Middle frontal gyrus (tissue), 1 donor: Measurements from ENCODE around the gene SLBP.
"Not testable (repeated sequence)": the region's sequence is repeated elsewhere in the genome, so short reads cannot be mapped to it uniquely, and the experiment has no call there.

ENCODE experiments used
- DNase-seq: peaks from one replicate; pipeline ENCODE4 v3.0.0-alpha.2; 2015; ENCODE audit warnings: low spot score; ENCODE audit errors: extremely low spot score

Gene SLBP

DNA sequence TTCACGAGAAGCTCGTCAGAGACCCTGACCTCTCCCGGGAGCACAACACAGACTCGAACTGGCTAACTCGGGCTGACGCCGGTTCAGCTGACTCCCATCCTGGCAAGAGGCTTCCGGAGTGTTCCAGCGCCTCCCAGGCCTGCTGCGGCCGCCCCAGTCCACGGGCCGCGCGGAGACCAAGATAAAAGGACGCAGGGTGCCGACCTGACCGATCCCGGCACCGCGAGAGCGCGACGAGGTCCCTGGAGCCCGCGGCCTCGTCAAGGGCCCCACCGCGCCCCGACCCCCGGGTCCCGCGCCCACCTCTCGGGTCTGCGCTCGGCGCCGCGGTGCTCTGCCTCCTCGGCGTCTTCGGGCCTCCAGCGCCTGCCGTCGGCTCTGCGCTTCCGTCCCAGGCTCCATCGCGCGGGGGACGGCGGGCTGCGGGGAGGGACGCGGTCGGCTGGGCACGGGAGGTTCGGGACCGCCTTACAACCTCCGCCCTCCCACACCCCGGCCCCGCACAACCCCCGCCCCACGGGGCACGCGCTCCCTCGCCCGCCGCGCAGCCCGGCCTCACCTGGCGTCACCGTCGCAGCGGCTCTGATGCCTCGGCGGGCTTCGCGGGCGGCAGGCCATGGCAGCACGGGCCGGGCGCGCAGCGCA, 426 bp downstream of the SLBP start:
- DNase-seq: no peak

DNA sequence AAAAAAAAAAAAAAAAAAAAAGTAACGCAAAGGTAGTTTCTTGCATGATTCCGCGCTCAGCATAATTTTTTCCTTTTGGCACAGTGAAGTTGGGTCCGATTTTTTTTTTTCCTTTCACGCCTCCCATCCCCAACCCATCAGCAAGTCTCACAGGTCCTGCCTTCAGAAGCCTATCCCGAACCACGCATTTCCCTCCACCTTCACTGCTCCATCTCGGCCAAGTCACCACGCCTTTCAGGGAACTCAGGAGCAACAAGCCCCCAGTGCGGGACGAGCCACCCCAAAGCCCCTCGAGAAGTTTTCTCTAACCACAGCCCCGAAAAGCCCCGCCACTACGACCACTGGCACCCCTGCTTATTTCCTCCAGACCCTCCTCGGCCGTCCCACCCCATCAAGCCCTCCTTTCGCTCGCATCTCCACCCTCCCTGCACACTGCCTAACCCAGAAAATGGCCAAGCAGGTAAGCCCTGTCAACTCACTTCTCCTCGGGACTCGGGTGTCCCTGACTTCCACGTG, 1.0 kb downstream of the SLBP start:
- no peak for DNase-seq

DNA sequence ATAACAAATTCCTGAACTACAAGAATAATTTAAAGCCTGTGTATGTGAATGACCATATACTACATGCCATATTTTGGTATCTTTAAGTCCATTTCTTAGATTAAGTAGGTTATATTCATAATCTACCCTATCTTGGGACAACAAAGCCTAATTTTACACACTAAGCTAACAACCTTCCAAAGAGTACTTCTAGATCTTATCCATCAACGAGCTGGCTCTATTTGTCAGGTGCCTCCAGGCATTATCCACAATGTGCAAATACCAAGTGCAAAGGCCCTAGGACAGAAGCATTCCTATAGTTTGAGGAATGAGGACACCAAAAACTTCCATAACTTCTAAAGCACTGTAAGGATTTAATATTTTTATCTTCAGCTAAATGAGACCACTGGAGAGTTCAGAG, 3.5 kb downstream of the SLBP start:
- no peak for DNase-seq

DNA sequence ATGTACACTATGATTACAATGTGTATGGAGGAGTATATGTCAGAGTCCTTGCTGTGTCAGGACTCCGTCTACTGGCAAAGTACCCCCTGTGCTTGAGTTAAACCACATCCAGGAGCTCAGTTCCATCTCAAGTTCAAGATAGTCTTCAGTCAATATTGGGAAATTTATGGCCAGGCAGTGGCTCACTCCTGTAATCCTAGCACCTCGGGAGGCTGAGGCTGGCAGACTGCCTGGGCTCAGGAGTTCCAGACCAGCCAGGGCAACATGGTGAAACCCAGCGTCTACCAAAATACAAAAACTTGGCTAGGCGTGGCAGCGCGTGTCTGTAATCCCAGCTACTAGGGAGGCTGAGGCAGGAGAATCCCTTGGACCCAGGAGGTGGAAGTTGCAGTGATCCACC, 5.8 kb downstream of the SLBP start:
- no peak for DNase-seq

DNA sequence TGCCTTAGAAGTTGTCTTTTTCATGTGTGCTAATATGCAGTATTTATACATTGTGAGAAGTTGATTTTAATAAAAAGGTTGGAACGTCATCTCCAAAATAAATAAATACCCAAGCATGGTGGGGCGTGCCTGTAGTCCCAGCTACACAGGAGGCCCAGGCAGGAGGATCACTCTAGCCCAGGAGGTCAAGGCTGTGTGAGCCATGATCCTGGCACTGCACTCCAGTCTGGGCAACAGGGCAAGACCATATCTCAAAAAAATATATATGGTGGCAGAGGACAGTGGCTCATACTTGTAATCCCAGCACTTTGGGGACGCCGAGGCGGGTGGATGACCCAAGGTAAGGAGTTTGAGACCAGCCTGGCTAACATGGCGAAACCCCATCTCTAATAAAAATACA, 6.4 kb downstream of the SLBP start:
- no peak for DNase-seq

DNA sequence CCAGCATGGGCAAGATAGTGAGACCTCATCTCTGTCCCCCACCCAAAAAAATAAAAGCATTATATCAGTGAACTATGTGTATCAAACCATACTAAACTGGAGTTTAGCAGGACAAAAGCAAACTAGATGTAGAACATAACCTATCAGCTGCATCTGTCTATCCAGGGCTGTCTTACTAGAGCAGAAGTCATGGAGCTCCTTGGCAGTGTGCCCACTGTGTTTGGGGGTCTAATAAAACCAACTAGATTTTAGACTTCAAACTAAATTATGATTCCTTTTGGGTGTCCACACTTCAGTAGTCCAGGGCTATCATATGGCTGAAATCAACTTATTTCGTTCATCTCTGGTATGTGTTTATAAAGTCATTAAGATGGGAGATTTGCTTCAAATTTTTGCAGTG, 8.3 kb downstream of the SLBP start:
- no peak for DNase-seq

DNA sequence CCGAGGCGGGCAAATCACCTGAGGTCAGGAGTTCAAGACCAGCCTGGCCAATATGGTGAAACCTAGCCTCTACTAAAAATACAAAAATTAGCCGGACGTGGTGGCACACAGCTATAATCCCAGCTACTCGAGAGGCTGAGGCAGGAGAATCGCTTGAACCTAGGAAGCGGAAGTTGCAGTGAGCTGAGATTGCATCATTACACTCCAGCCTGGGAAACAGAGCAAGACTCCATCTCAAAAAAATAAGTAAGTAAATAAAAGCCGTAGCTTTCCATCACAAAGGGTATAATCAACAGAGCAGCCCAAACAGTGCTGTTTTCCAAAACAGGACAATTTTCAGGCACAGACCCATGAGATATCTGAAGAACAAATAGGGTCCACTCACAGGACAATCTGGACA, 10.4 kb downstream of the SLBP start:
- DNase-seq: not testable (repeated sequence)

DNA sequence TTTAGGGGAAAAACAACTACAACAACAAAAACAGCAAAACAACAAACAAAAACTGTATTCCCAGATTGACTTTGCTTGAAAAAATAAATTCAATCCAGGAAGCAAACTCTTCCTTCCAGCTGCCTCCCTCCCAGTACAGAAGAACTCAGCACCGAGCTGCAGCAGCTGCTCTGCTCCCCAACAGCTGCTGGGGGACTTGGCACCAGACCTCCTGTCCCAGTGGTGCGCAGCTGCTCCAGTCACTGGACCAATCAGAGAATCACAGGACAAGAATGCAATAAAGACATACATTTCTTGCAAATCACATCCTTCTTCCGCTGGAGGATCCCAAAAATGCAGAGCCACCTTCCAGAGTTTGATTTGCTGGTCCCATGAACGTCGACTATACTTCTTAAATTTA, 16.2 kb downstream of the SLBP start:
- no peak for DNase-seq

DNA sequence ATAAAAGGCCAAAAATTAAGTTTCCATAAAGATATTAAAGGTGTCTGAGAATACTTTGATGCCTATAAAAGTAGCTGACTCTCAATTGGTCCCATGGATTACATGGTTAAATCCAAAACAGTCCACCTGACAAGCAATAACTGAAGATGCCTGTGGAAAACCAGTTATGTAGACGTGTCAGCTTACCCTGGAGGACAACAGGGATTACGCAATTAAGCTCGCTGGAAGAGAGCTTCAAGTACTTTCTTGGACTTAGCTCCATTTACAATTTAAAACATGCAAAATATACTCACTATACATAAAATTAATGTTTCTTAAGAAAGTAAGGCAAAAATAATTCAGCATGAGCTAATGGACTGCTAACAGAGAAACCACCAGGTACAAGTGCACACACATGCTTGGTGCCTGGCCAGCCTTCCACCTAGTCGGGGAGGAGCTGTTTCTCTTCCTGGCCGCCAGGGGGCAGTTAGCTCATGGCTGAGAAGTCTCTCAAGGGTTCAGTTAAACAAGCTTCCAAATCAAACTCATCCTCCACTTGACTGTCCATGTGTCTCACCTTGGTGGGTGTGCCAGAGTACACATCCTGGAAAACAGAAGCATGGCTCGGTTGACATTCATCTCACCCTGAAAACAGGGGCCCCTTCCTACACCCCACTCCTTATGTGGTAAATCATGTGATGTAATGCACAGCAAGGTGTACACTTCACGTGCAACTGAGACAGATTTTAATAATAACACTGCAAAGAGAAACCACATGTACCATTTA, 18.8 kb downstream of the SLBP start:
- no peak for DNase-seq

DNA sequence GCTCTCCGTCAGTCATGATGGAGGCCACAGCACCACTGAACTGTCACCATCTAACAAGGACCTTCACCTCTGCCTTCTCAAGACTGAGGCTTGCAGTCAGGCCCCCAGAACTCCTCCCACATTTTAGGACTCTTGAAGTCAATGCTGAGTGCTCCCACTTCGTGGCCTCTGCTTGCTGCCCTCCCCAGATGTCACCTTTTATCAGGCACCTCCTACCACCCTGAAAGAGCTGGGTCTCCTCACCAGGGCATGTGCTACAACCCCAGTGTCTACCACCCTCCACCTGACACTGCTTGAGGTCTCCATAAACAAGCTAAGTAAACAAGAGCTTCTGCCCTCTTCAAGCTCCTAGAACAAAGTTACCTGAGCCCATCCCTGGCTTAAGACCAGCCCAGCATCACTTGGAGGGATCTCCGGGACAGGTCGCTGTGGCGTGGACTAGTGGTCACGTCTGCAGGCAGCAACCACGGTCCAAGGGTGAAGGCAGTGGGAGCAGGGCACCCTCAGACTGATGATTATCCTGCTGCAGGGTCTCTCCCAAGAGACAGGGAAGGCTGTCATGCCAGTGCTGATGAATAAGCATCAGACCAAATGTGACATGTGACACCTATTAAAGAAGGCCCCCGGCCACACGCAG, 20.3 kb downstream of the SLBP start:
- no peak for DNase-seq

DNA sequence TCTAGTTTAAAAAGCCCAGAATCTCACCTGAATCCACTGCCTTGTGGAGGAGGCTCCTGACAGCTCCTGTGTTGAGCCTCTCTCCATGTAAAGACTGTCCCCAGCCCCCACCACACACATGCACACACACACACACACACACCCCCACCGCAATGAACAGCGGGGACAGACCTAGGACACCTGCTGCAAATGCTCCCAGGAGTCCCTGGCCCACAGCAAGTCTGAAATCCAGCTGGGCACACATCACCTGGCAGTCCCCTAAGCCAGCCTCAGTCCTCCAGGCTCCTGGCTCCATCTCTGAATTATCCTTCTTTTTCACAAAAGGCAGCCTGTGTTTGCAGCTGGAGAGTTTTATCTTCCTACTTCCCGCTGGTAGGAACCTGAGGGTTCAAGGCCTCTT, 21.4 kb downstream of the SLBP start:
- no peak for DNase-seq

DNA sequence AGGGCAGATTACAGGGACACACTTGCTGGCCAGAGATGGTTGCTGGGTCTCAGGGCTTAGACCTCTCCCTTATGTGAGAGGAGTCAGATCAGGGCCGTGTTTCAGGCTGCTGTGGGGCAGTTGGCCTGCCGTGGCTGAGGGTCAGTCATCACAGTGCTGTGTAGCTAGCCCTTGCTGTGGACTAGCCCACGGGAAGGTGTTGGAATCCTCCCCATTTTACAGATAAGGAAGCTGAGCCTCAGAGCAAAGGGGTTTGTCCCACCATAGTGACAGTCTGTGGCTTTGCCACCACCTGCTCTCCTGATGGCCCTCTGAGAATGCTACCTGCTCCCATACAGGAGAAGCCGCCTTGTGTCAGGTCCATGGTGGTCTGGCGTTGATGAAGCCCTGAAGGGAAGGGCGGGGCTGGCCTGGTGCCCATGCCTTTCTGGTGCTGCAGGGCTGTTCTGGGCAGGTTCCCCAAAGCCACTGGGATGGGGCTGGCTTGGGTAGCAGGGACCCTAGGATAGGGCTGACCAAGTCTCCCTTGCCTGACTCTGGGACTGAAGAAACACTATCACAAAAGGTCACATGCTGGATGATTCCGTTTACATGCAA, 25.6 kb downstream of the SLBP start:
- DNase-seq: no peak

DNA sequence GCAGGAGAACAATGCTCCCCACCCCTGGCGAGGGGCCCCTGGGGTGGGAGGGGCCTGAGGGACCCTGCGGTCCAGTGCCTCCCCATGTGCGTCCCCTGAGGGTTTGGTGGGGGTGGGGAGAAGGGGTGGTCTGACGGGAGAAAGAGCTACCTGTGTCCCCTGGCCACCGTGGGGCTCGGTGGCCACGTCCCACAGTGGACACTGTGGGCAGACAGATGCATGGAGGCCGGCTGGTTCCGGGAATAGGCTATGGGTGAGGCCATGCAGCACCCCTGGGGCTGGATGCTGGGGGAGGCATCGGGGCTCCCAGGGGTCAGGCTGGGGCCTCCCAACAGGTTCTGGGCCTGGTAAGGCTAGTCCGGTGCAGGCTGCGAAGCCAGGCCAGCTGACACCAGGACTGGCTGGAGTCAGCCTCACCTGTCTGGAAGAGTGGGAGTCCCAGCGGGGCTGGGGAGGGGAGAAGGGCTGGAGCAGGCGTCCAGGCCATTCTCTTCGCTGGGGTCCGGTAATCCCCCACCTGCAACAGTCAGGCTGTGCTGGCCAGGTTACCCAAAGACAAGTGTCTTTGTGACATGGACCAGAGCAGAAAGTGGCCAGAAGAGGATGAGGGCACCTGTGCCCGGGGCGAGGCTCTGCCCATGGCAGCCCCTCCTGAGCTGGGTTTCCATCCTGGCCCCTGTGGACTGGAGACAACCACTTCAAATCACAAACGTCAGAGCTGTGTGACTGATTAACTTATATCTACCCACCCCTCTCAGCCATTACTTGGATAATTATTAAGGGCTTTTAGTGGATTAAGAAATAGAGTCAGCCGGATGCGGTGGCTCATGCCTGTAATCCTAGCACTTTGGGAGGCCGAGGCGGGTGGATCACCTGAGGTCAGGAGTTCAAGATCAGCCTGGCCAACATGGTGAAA, 26.6 kb downstream of the SLBP start:
- no peak for DNase-seq

DNA sequence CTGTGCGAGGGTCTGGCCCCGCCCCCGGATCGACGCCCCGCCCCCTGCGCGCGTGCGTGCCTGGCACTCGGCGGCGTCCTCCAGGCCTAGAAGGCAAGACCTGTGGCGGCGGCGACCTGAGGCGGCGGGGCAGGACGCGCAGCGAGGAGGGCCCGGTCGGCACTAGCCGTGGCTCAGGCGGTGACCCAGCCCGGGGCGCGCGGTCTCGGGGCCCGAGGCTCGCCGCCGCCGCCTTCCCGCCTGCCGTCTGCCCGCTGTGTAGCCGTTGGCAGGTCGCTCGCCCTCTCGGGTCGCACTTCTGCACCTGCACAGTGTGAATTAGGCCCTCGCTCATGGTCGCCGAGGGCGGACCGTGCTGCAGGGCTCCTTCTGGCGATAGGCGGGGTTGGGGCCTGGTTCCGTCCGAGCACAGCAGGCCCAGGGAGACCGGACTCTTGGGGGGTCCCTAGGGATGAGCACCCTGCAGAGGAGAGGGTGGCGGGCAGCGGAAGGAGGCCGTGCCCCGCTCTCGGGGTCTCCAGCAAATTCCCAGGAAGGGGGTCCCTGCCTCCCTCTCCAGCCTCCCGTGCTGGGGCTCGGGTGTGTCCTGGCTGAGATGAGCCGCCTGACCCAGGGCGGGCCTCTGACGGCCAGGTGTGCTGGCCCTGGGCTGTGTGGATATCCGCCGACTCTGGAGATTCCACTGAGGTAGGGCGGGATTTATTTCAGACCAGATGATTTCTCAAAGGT, 27.4 kb downstream of the SLBP start:
- no peak for DNase-seq

DNA sequence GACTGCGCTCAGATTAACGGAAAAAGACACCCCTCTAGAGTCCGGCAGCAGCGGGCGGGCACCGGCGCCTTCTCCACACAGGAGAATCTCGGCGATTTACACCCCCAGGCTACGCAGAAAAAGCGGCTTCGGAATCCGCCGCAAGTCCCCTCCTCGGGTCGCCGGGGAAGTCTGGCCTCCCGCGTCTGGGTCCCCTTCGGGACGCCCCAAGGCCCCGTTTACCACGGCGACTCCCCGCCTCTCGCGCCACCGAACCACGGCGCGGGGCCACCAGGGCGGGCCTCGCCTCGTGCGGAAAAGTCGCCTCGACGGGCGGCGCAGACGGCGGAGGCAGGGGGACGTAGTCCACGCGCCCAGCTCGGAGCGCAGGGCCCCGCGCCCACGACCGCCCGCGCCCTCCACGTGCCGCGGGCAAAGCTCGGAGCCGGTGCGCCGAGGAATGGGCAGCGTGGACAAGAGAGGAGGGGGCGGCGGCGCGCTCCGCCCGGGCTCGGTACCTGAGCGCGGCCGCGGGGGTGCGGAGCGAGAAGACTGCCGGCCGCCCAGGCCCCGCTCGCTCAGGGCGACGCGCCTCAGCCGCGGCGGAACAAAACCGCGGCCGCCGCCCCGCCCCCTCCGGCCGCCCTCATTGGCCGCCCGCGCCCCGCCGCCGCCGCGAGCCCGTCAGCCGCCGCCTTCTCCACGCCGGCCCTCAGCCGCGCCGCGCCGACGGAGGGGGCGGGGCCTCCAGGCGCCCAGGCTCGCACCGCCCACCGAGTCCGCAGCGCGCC, 28.2 kb downstream of the SLBP start, which contains the start of gene FAM53A:
Gene FAM53A (minus strand): TSS at position 578 of the 770 bp plus-strand sequence. CDS start 15,572 bp downstream, outside the sequence.
- peak; percentile 62 for DNase-seq

DNA sequence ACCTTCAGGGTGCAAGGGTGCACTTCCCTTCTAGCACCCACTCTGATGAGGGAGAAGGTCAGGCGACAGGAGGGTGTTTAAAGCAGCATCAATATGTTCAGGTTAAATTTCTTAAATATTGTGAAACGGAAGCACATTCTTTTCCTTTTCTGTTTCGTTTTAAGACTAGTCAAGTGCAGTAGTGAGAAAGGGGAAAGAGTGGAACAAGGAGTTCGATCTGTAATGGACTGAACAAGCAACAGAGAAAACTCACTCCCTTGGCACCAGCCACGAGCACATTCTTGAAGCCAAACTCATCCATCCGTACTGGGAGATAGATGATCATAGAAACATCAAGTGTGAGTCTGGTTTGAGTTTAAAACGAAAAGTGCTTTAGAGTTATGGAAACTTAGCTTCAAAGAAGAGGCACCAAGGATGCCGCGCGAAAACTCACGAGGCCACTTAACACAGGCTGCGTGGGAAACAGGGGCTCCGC, 28.8 kb downstream of the SLBP start:
- DNase-seq: no peak

DNA sequence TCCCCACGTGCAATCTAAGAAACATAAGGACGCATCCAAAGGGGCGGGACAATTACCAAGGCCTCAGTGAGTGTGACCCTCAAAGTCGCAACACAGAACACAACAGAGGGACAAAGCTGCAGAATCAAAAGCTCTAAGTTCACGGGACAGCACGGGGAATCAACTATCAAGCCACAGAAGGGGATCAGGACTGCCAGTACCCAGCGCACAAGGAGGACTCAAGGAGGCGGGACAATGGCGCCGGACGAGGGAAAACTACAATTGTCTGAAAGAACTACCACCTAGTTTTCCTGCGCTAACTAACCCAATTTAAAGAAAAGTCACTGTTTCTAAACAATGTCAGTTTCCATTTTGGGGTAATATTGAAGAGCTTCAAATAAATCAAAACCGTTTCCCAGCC, 29.3 kb downstream of the SLBP start:
- DNase-seq: no peak

DNA sequence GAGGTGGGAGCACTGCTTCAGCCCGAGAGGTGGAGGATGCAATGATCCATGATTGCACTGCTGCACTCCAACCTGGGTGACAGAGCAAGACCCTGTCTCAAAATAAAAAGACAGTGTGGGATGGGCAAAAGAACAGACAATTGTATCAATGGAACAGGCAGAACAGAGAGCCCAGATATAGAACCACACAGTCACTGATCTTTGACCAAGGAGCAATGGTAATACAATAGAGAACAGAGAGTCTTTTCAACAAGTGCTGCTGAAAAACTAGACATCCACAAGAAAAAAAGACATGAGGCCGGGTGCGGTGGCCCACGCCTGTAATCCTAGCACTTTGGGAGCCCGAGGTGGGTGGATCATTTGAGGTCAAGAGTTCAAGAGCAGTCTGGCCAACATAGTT, 33.9 kb downstream of the SLBP start:
- DNase-seq: no peak
